ENCODE measurements around the gene CPB2. TPM values are rescaled to one million over a fixed set of nuclear protein-coding genes. Genes with fewer than 3 reads are reported as not detected.

Gene CPB2
- 0.22 TPM for polyA plus RNA-seq (2013)

GRCh38 chr13:46104868-46105267 is at the start of gene CPB2:
Gene CPB2, minus strand, starts transcription at chr13:46105033. Its CDS starts 24 bp downstream, at chr13:46105009.
- Histone ChIP-seq H3K4me3 (ENCODE audit: control insufficient read depth in 1 of 7, extremely low read depth in 1 of 7, insufficient read depth in 4 of 7, low read depth in 2 of 7, low read length in 6 of 7) (no peak within 1 kb of the TSS), H3K9me3 (ENCODE audit: control extremely low read depth in 1 of 5, control insufficient read depth in 4 of 5, insufficient read depth in 2 of 5, low read depth in 1 of 5, low read length in 4 of 5) (no peaks in the 10 kb centered on the region), H3K27ac (ENCODE audit: insufficient read depth in 1 of 2, low read depth in 1 of 2, low read length in 2 of 2, poor library complexity in 1 of 2, severe bottlenecking in 2 of 2) (no peak within 1 kb of the TSS), H3K4me1 (ENCODE audit: control extremely low read depth in 1 of 4, control insufficient read depth in 4 of 4, insufficient read depth in 4 of 4, low read length in 3 of 4) (peaks cover 8 to 32% (median 17%) of the 10 kb centered on the region in 4 experiments), H3K36me3 (ENCODE audit: control insufficient read depth in 4 of 4, insufficient read depth in 4 of 4, low read length in 3 of 4) (no peaks in the 10 kb centered on the region), H3K27me3 (replicated peaks in 2 of 5; ENCODE audit: control insufficient read depth in 4 of 5, insufficient read depth in 5 of 5, low read length in 4 of 5) (no peaks in the 10 kb centered on the region)
- CTCF ChIA-PET = interaction anchor here (1.1 kb wide), 1 partner anchor 12 kb away, joined by 3 read pairs; no protein-coding TSS in a partner anchor
- POLR2A ChIA-PET = no interaction called here
- no peak for DNase-seq
- 100% methylated on average over 1 of the region's 4 CpGs for WGBS (ENCODE audit: insufficient coverage)

- Histone ChIP-seq H3K27ac (ENCODE audit: insufficient read depth in 1 of 2, low read depth in 1 of 2, low read length in 2 of 2, poor library complexity in 1 of 2, severe bottlenecking in 2 of 2) (no peak overlapping the region), H3K4me3 (ENCODE audit: control insufficient read depth in 1 of 7, extremely low read depth in 1 of 7, insufficient read depth in 4 of 7, low read depth in 2 of 7, low read length in 6 of 7) (no peak overlapping the region), H3K9me3 (ENCODE audit: control extremely low read depth in 1 of 5, control insufficient read depth in 4 of 5, insufficient read depth in 2 of 5, low read depth in 1 of 5, low read length in 4 of 5) (no peaks in the 10 kb centered on the region), H3K27me3 (replicated peaks in 2 of 5; ENCODE audit: control insufficient read depth in 4 of 5, insufficient read depth in 5 of 5, low read length in 4 of 5) (no peaks in the 10 kb centered on the region), H3K36me3 (ENCODE audit: control insufficient read depth in 4 of 4, insufficient read depth in 4 of 4, low read length in 3 of 4) (peaks cover 46 to 92% (median 73%) of the 10 kb centered on the region in 4 experiments), H3K4me1 (ENCODE audit: control extremely low read depth in 1 of 4, control insufficient read depth in 4 of 4, insufficient read depth in 4 of 4, low read length in 3 of 4) (no peaks in the 10 kb centered on the region)
- POLR2A ChIA-PET = no interaction called here
- CTCF ChIA-PET = interaction anchor here (0.8 to 1.4 kb wide), 5 partner anchors 11 to 134 kb away, joined by 3 to 6 read pairs (median 4); no protein-coding TSS in a partner anchor
- peak in 1 of 3 donors; percentile 30 for DNase-seq
- WGBS (ENCODE audit: insufficient coverage) = 100% methylated on average over 2 of the region's 7 CpGs
Measured at GRCh38 chr13:46154136-46154801, 49.4 kb upstream of the CPB2 start.

GRCh38 chr13:46152627-46153328 is 47.9 kb upstream of the CPB2 start:
- WGBS (ENCODE audit: insufficient coverage) = 98% methylated on average over 5 of the region's 6 CpGs
- ChIA-PET POLR2A (no interaction called here), CTCF (interaction anchor here (1.2 to 1.4 kb wide), 4 partner anchors 12 to 74 kb away, joined by 3 to 4 read pairs (median 3); no protein-coding TSS in a partner anchor)
- Histone ChIP-seq H3K27me3 (replicated peaks in 2 of 5; ENCODE audit: control insufficient read depth in 4 of 5, insufficient read depth in 5 of 5, low read length in 4 of 5) (no peaks in the 10 kb centered on the region), H3K27ac (ENCODE audit: insufficient read depth in 1 of 2, low read depth in 1 of 2, low read length in 2 of 2, poor library complexity in 1 of 2, severe bottlenecking in 2 of 2) (no peak overlapping the region), H3K4me3 (ENCODE audit: control insufficient read depth in 1 of 7, extremely low read depth in 1 of 7, insufficient read depth in 4 of 7, low read depth in 2 of 7, low read length in 6 of 7) (no peak overlapping the region), H3K9me3 (ENCODE audit: control extremely low read depth in 1 of 5, control insufficient read depth in 4 of 5, insufficient read depth in 2 of 5, low read depth in 1 of 5, low read length in 4 of 5) (no peaks in the 10 kb centered on the region), H3K4me1 (ENCODE audit: control extremely low read depth in 1 of 4, control insufficient read depth in 4 of 4, insufficient read depth in 4 of 4, low read length in 3 of 4) (no peaks in the 10 kb centered on the region), H3K36me3 (ENCODE audit: control insufficient read depth in 4 of 4, insufficient read depth in 4 of 4, low read length in 3 of 4) (peaks cover 45 to 91% (median 71%) of the 10 kb centered on the region in 4 experiments)
- no peak for DNase-seq

GRCh38 chr13:46150134-46150693 is 45.4 kb upstream of the CPB2 start:
- ChIA-PET CTCF (interaction anchor here (0.9 to 3.4 kb wide), 7 partner anchors 8 to 171 kb away, joined by 3 to 15 read pairs (median 4); no protein-coding TSS in a partner anchor), POLR2A (no interaction called here)
- no peak for DNase-seq
- Histone ChIP-seq H3K27ac (ENCODE audit: insufficient read depth in 1 of 2, low read depth in 1 of 2, low read length in 2 of 2, poor library complexity in 1 of 2, severe bottlenecking in 2 of 2) (peak overlapping the region in 1 of 2 experiments; percentile 30), H3K9me3 (ENCODE audit: control extremely low read depth in 1 of 5, control insufficient read depth in 4 of 5, insufficient read depth in 2 of 5, low read depth in 1 of 5, low read length in 4 of 5) (no peaks in the 10 kb centered on the region), H3K4me3 (ENCODE audit: control insufficient read depth in 1 of 7, extremely low read depth in 1 of 7, insufficient read depth in 4 of 7, low read depth in 2 of 7, low read length in 6 of 7) (no peak overlapping the region), H3K4me1 (ENCODE audit: control extremely low read depth in 1 of 4, control insufficient read depth in 4 of 4, insufficient read depth in 4 of 4, low read length in 3 of 4) (no peaks in the 10 kb centered on the region), H3K27me3 (replicated peaks in 2 of 5; ENCODE audit: control insufficient read depth in 4 of 5, insufficient read depth in 5 of 5, low read length in 4 of 5) (no peaks in the 10 kb centered on the region), H3K36me3 (ENCODE audit: control insufficient read depth in 4 of 4, insufficient read depth in 4 of 4, low read length in 3 of 4) (peaks cover 47 to 92% (median 70%) of the 10 kb centered on the region in 4 experiments)
- whole genome bisulfite sequencing (ENCODE audit: insufficient coverage) = 100% methylated on average over 1 of the region's 1 CpG

GRCh38 chr13:46149272-46150133 is 44.7 kb upstream of the CPB2 start:
- no peaks in the 10 kb centered on the region for H3K9me3 ChIP-seq (ENCODE audit: control extremely low read depth in 1 of 5, control insufficient read depth in 4 of 5, insufficient read depth in 2 of 5, low read depth in 1 of 5, low read length in 4 of 5)
- ChIA-PET CTCF (interaction anchor here (0.6 to 3.4 kb wide), 12 partner anchors 10 to 342 kb away, joined by 3 to 15 read pairs (median 4); no protein-coding TSS in a partner anchor), POLR2A (interaction anchor here (1.2 kb wide), 1 partner anchor 18 kb away, joined by 3 read pairs; no protein-coding TSS in a partner anchor)
- H3K27me3 ChIP-seq (replicated peaks in 2 of 5; ENCODE audit: control insufficient read depth in 4 of 5, insufficient read depth in 5 of 5, low read length in 4 of 5) = no peaks in the 10 kb centered on the region
- DNase-seq = no peak
- H3K27ac ChIP-seq (ENCODE audit: insufficient read depth in 1 of 2, low read depth in 1 of 2, low read length in 2 of 2, poor library complexity in 1 of 2, severe bottlenecking in 2 of 2) = no peak overlapping the region
- no peak overlapping the region for H3K4me3 ChIP-seq (ENCODE audit: control insufficient read depth in 1 of 7, extremely low read depth in 1 of 7, insufficient read depth in 4 of 7, low read depth in 2 of 7, low read length in 6 of 7)
- peaks cover 52 to 92% (median 70%) of the 10 kb centered on the region in 4 experiments for H3K36me3 ChIP-seq (ENCODE audit: control insufficient read depth in 4 of 4, insufficient read depth in 4 of 4, low read length in 3 of 4)
- H3K4me1 ChIP-seq (ENCODE audit: control extremely low read depth in 1 of 4, control insufficient read depth in 4 of 4, insufficient read depth in 4 of 4, low read length in 3 of 4) = no peaks in the 10 kb centered on the region
- WGBS (ENCODE audit: insufficient coverage) = 87% methylated on average over 7 of the region's 7 CpGs

GRCh38 chr13:46146898-46147297 is 42.1 kb upstream of the CPB2 start:
- no peaks in the 10 kb centered on the region for H3K27me3 ChIP-seq (replicated peaks in 2 of 5; ENCODE audit: control insufficient read depth in 4 of 5, insufficient read depth in 5 of 5, low read length in 4 of 5)
- POLR2A ChIA-PET = no interaction called here
- H3K9me3 ChIP-seq (ENCODE audit: control extremely low read depth in 1 of 5, control insufficient read depth in 4 of 5, insufficient read depth in 2 of 5, low read depth in 1 of 5, low read length in 4 of 5) = no peaks in the 10 kb centered on the region
- H3K4me3 ChIP-seq (ENCODE audit: control insufficient read depth in 1 of 7, extremely low read depth in 1 of 7, insufficient read depth in 4 of 7, low read depth in 2 of 7, low read length in 6 of 7) = no peak overlapping the region
- CTCF ChIA-PET = no interaction called here
- no peak overlapping the region for H3K27ac ChIP-seq (ENCODE audit: insufficient read depth in 1 of 2, low read depth in 1 of 2, low read length in 2 of 2, poor library complexity in 1 of 2, severe bottlenecking in 2 of 2)
- H3K4me1 ChIP-seq (ENCODE audit: control extremely low read depth in 1 of 4, control insufficient read depth in 4 of 4, insufficient read depth in 4 of 4, low read length in 3 of 4) = no peaks in the 10 kb centered on the region
- peaks cover 45 to 94% (median 74%) of the 10 kb centered on the region in 4 experiments for H3K36me3 ChIP-seq (ENCODE audit: control insufficient read depth in 4 of 4, insufficient read depth in 4 of 4, low read length in 3 of 4)
- no peak for DNase-seq
- 96% methylated on average over 3 of the region's 3 CpGs for WGBS (ENCODE audit: insufficient coverage)

Measured in common myeloid progenitor, CD34-positive (primary cell).